Activated CD8-positive, alpha-beta memory T cell treated with anti-CD3 and anti-CD28 coated beads, Interleukin-2, amount 50 U/mL, for 1 hour (primary cell): ENCODE data around the gene PVALEF.
A peak's percentile ranks its signal among the peaks of the same experiment; 100 is the strongest.
"Not testable (repeated sequence)": the region's sequence is repeated elsewhere in the genome, so short reads cannot be mapped to it uniquely, and the experiment has no call there.

Experiments
- DNase-seq: peaks from one replicate; pipeline ENCODE4 v3.0.0-alpha.2; 2020; ENCODE audit errors: extremely low read depth

The PVALEF gene

GRCh38 chr17:81219476-81220180 lies 54.3 kb downstream of the PVALEF start:
- DNase-seq, result no peak

GRCh38 chr17:81221371-81221841 lies 56.1 kb downstream of the PVALEF start:
- no peak for DNase-seq

GRCh38 chr17:81221842-81222619 lies 56.7 kb downstream of the PVALEF start:
- DNase-seq, result no peak

- no peak for DNase-seq
These were observed 57.3 kb downstream of the PVALEF start for GRCh38 chr17:81222620-81222905.

- DNase-seq, result peak; percentile 96
These were observed 57.8 kb downstream of the PVALEF start, which contains the start of gene CEP131 for GRCh38 chr17:81222906-81223761. CEP131 (minus strand) TSS chr17:81222965; CDS start chr17:81220056, 2,909 bp downstream.

GRCh38 chr17:81223762-81224130 lies 58.4 kb downstream of the PVALEF start:
- DNase-seq, result no peak

GRCh38 chr17:81227630-81228029 lies 62.3 kb downstream of the PVALEF start:
- DNase-seq, result not testable (repeated sequence)

- DNase-seq, result no peak
These were observed 63.1 kb downstream of the PVALEF start for GRCh38 chr17:81228420-81228819.

- no peak for DNase-seq
These were observed 63.7 kb downstream of the PVALEF start for GRCh38 chr17:81228834-81229665.

GRCh38 chr17:81229666-81229920 lies 64.3 kb downstream of the PVALEF start:
- no peak for DNase-seq

- DNase-seq, result no peak
These were observed 64.9 kb downstream of the PVALEF start for GRCh38 chr17:81230043-81230820.

- no peak for DNase-seq
These were observed 65.9 kb downstream of the PVALEF start for GRCh38 chr17:81231121-81231645.

GRCh38 chr17:81231766-81232581 lies 66.7 kb downstream of the PVALEF start:
- DNase-seq, result no peak
